Retinal pigment epithelial cell (primary cell): Measurements from ENCODE around the gene MED22.
A peak's percentile ranks its signal among the peaks of the same experiment; 100 is the strongest.

ENCODE experiments used
- DNase-seq: peaks from one replicate; pipeline ENCODE4 v3.0.0-alpha.2; 2010; ENCODE audit warnings: low read depth
- H3K4me3 ChIP-seq: 2 replicates; pipeline ENCODE4 v1.5.1; 2011; ENCODE audit warnings: mild to moderate bottlenecking, low read length, control low read depth, moderate library complexity
- CTCF ChIP-seq: conservative IDR thresholded peaks from 2 replicates; pipeline ENCODE4 v1.5.1; 2011; ENCODE audit warnings: low read depth, low read length, control low read depth, inconsistent platforms

MED22 gene

DNA sequence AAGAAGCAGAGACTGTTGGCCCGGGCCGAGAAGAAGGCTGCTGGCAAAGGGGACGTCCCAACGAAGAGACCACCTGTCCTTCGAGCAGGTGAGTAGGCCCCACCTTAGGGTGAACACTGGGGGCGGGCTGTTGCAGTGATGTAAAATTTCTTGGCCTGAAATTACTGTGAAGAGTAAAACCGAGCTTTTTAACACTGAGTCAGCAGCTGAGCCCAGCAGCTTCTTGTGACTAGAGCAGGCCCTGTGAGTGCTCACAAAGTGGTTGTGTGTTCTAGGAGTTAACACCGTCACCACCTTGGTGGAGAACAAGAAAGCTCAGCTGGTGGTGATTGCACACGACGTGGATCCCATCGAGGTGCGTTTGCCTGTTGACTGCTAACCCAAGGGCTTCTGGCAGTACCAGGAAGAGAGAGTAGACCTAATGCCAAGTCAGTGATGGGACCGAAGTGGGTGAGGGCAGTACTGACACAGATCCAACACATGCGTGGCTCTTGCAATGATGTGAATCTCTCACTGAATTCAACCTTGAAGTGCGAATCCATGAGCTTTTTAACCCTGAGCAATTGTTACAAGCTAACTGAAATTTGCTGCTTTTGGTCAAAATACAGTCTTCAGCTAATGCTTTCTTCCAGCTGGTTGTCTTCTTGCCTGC is 2.2 kb upstream of the MED22 start:
- TF ChIP-seq CTCF = no peak
- H3K4me3 ChIP-seq = peak overlapping the region; percentile 100
- DNase-seq = no peak

DNA sequence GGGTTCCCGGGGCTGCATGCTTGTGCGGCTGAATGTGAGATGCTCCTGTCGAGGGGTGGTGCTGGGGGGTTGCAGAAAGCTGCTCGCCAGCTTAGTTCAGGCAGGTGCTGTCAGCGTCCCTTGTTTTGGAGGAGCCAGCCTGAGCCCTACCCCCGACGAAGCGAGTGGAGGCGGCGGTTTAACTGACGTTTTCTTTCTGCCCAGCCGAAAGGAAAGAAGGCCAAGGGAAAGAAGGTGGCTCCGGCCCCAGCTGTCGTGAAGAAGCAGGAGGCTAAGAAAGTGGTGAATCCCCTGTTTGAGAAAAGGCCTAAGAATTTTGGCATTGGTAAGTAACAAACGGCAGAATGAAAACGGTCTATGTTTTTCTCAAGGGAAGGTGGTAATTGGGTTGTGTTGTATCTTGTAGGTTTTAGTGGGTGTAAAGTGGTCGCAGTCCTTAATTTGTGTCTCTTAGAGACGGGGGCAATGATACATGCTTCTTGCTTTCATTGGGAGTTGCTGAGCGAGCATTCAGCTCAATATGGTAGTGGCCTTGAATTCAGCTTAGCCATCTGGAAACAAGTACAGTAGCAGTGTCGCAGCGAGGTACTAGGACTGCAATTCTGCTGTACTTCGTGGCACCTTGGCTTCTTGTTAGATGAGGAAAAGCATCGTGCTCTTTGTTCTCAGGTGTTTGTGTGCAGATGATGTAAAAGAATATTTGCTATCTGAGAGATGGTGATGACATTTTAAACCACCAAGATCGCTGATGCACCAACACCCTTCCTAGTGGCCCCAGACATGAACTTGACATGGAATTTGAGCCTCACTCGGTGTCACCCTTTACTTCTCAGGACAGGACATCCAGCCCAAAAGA is 1.0 kb upstream of the MED22 start:
- peak overlapping the region; percentile 100 for H3K4me3 ChIP-seq
- no peak for DNase-seq

DNA sequence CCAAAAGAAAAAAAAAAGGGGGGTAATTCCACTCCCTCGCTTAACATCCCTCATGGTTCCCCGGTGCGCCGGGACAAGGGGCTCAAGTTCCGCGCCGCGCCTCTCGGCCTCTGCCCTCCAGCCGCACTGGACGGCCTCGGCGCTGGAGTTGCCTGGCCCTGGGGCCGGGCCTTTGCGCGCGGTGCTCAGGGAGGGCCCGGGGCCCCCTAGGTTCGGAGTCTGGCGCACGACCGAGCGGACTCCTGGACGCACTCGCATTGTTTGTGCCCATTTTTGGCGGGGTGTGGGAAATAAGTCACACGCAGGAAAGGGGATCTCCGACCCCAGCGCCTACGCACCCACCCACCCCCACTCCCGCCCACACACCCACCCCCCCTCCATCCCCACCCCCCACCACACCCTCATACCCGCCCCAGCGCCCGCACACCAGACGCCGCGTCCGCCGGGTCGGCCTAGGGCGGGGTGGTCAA is 381 bp downstream of the MED22 start:
- TF ChIP-seq CTCF = no peak
- peak overlapping the region; percentile 100 for H3K4me3 ChIP-seq
- DNase-seq = no peak

More for the DNA sequence above, 1.0 kb upstream of the MED22 start:
- no peak for TF ChIP-seq CTCF

- no peak for DNase-seq
- TF ChIP-seq CTCF = no peak
- H3K4me3 ChIP-seq = peak overlapping the region; percentile 100
Observed at GRCh38 chr9:133346021-133346785, 1.7 kb downstream of the MED22 start.

DNA sequence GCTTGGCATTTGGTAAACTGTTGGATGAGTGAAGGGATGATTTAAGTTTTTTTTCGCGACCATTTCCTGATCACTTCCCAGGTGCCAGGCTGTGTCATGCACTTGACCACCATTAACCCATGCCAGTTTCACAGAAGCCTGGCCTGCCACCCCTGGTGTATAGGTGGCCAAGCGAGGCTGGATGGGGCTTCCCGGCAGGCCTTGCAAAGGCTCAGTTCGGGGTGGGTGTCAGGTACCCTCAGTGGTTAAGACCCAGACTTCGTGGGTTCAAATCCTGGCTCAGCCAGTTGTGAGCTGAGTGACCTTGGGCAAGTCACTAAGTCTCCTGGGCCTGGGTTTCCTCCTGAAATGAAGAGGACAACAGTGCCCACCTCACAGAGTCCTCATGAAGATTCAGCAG is 2.3 kb downstream of the MED22 start:
- TF ChIP-seq CTCF = no peak

GRCh38 chr9:133344979-133345378 is 3.0 kb downstream of the MED22 start:
- no peak for TF ChIP-seq CTCF
- H3K4me3 ChIP-seq = no peak overlapping the region
- DNase-seq = no peak

More for the DNA sequence above, 2.3 kb downstream of the MED22 start:
- no peak for DNase-seq
- no peak overlapping the region for H3K4me3 ChIP-seq
